Stimulated activated memory B cell treated with anti-CD40 and anti-IgM and Interleukin-4, amounts not matched to agents 10 μg/mL and 1 μg/mL and 100 μg/mL, for 72 hours (primary cell): ENCODE measurements around the gene MEX3A.

Source experiments
- ATAC-seq: fragments of 150-1000 bp; cut with Tn5 transposase; 2 replicates; pipeline ENCODE4 v1.10.0; 2021
- H3K27ac Mint-ChIP-seq: one replicate; pipeline ENCODE4 v1.8.0; 2022; ENCODE audit warnings: mild to moderate bottlenecking, mixed read lengths
- H3K27me3 Mint-ChIP-seq: one replicate; pipeline ENCODE4 v1.8.0; 2022; ENCODE audit warnings: mixed read lengths
- H3K36me3 Mint-ChIP-seq: one replicate; pipeline ENCODE4 v1.8.0; 2022; ENCODE audit warnings: mixed read lengths
- H3K4me1 Mint-ChIP-seq: one replicate; pipeline ENCODE4 v1.8.0; 2022; ENCODE audit warnings: mixed read lengths
- H3K4me3 Mint-ChIP-seq: one replicate; pipeline ENCODE4 v1.8.0; 2022; ENCODE audit warnings: mild to moderate bottlenecking, moderate library complexity, mixed read lengths
- H3K9me3 Mint-ChIP-seq: one replicate; pipeline ENCODE4 v1.8.0; 2022; ENCODE audit warnings: mixed read lengths

The MEX3A gene

GRCh38 chr1:156099282-156099681, 17.0 kb upstream of the MEX3A start:
- no peaks in the 10 kb centered on the region for H3K36me3 Mint-ChIP-seq
- H3K4me1 Mint-ChIP-seq = peaks cover 72% of the 10 kb centered on the region
- H3K27ac Mint-ChIP-seq = peak overlapping the region; percentile 85
- ATAC-seq = no peak
- H3K4me3 Mint-ChIP-seq = no peak overlapping the region
- H3K27me3 Mint-ChIP-seq = no peaks in the 10 kb centered on the region
- H3K9me3 Mint-ChIP-seq = no peaks in the 10 kb centered on the region

- Mint-ChIP-seq H3K27ac (peak overlapping the region; percentile 85), H3K4me1 (peaks cover 72% of the 10 kb centered on the region), H3K4me3 (no peak overlapping the region), H3K27me3 (no peaks in the 10 kb centered on the region), H3K9me3 (no peaks in the 10 kb centered on the region), H3K36me3 (no peaks in the 10 kb centered on the region)
- ATAC-seq = no peak
These were observed 16.5 kb upstream of the MEX3A start for GRCh38 chr1:156098784-156099183.

GRCh38 chr1:156097499-156098178, 15.4 kb upstream of the MEX3A start:
- no peaks in the 10 kb centered on the region for H3K27me3 Mint-ChIP-seq
- H3K4me3 Mint-ChIP-seq = peak overlapping the region; percentile 54
- H3K9me3 Mint-ChIP-seq = no peaks in the 10 kb centered on the region
- H3K4me1 Mint-ChIP-seq = peaks cover 64% of the 10 kb centered on the region
- peak; percentile 68 for ATAC-seq
- H3K27ac Mint-ChIP-seq = peak overlapping the region; percentile 85
- no peaks in the 10 kb centered on the region for H3K36me3 Mint-ChIP-seq

- Mint-ChIP-seq H3K4me1 (peaks cover 60% of the 10 kb centered on the region), H3K27ac (peak overlapping the region; percentile 85), H3K36me3 (no peaks in the 10 kb centered on the region), H3K4me3 (peak overlapping the region; percentile 54), H3K27me3 (no peaks in the 10 kb centered on the region), H3K9me3 (no peaks in the 10 kb centered on the region)
- peak; percentile 92 for ATAC-seq
These were observed 14.6 kb upstream of the MEX3A start for GRCh38 chr1:156096640-156097391.

GRCh38 chr1:156095906-156096508, 13.7 kb upstream of the MEX3A start:
- no peak for ATAC-seq
- H3K4me3 Mint-ChIP-seq = peak overlapping the region; percentile 3
- H3K27ac Mint-ChIP-seq = peak overlapping the region; percentile 85
- H3K27me3 Mint-ChIP-seq = peaks cover under 1% of the 10 kb centered on the region
- peaks cover 55% of the 10 kb centered on the region for H3K4me1 Mint-ChIP-seq
- no peaks in the 10 kb centered on the region for H3K9me3 Mint-ChIP-seq
- H3K36me3 Mint-ChIP-seq = no peaks in the 10 kb centered on the region

- Mint-ChIP-seq H3K27me3 (peaks cover 35% of the 10 kb centered on the region), H3K9me3 (no peaks in the 10 kb centered on the region), H3K4me3 (no peak overlapping the region), H3K36me3 (no peaks in the 10 kb centered on the region), H3K27ac (no peak overlapping the region), H3K4me1 (peaks cover 39% of the 10 kb centered on the region)
- no peak for ATAC-seq
These were observed 9.3 kb upstream of the MEX3A start for GRCh38 chr1:156091610-156092009.

GRCh38 chr1:156090840-156091188, 8.5 kb upstream of the MEX3A start:
- H3K9me3 Mint-ChIP-seq = no peaks in the 10 kb centered on the region
- H3K4me1 Mint-ChIP-seq = peaks cover 31% of the 10 kb centered on the region
- H3K27me3 Mint-ChIP-seq = peaks cover 42% of the 10 kb centered on the region
- peak; percentile 95 for ATAC-seq
- no peak overlapping the region for H3K4me3 Mint-ChIP-seq
- H3K36me3 Mint-ChIP-seq = no peaks in the 10 kb centered on the region
- no peak overlapping the region for H3K27ac Mint-ChIP-seq

GRCh38 chr1:156090138-156090839, 8.0 kb upstream of the MEX3A start:
- ATAC-seq = no peak
- no peaks in the 10 kb centered on the region for H3K9me3 Mint-ChIP-seq
- H3K4me1 Mint-ChIP-seq = peaks cover 25% of the 10 kb centered on the region
- H3K27me3 Mint-ChIP-seq = peaks cover 42% of the 10 kb centered on the region
- no peaks in the 10 kb centered on the region for H3K36me3 Mint-ChIP-seq
- no peak overlapping the region for H3K4me3 Mint-ChIP-seq
- H3K27ac Mint-ChIP-seq = no peak overlapping the region

GRCh38 chr1:156089704-156090103, 7.4 kb upstream of the MEX3A start:
- Mint-ChIP-seq H3K4me1 (peaks cover 25% of the 10 kb centered on the region), H3K9me3 (no peaks in the 10 kb centered on the region), H3K27me3 (peaks cover 42% of the 10 kb centered on the region), H3K4me3 (no peak overlapping the region), H3K27ac (no peak overlapping the region), H3K36me3 (no peaks in the 10 kb centered on the region)
- ATAC-seq = no peak

GRCh38 chr1:156086256-156086662, 4.0 kb upstream of the MEX3A start:
- no peaks in the 10 kb centered on the region for H3K9me3 Mint-ChIP-seq
- no peak for ATAC-seq
- peaks cover 59% of the 10 kb centered on the region for H3K27me3 Mint-ChIP-seq
- no peaks in the 10 kb centered on the region for H3K36me3 Mint-ChIP-seq
- H3K27ac Mint-ChIP-seq = no peak overlapping the region
- no peak overlapping the region for H3K4me3 Mint-ChIP-seq
- H3K4me1 Mint-ChIP-seq = peaks cover 31% of the 10 kb centered on the region

- H3K4me3 Mint-ChIP-seq = no peak overlapping the region
- H3K27me3 Mint-ChIP-seq = peaks cover 41% of the 10 kb centered on the region
- no peak for ATAC-seq
- no peak overlapping the region for H3K27ac Mint-ChIP-seq
- peaks cover 15% of the 10 kb centered on the region for H3K4me1 Mint-ChIP-seq
- H3K36me3 Mint-ChIP-seq = no peaks in the 10 kb centered on the region
- H3K9me3 Mint-ChIP-seq = no peaks in the 10 kb centered on the region
These were observed 1.8 kb upstream of the MEX3A start for GRCh38 chr1:156083800-156084790.

- H3K36me3 Mint-ChIP-seq = no peaks in the 10 kb centered on the region
- H3K27ac Mint-ChIP-seq = no peak overlapping the region
- peaks cover 27% of the 10 kb centered on the region for H3K27me3 Mint-ChIP-seq
- no peaks in the 10 kb centered on the region for H3K9me3 Mint-ChIP-seq
- H3K4me3 Mint-ChIP-seq = peak overlapping the region; percentile 81
- H3K4me1 Mint-ChIP-seq = peaks cover 15% of the 10 kb centered on the region
- ATAC-seq = no peak
These were observed 352 bp downstream of the MEX3A start for GRCh38 chr1:156081917-156082308.

GRCh38 chr1:156081180-156081916, 917 bp downstream of the MEX3A start:
- ATAC-seq = no peak
- H3K9me3 Mint-ChIP-seq = no peaks in the 10 kb centered on the region
- peaks cover 21% of the 10 kb centered on the region for H3K27me3 Mint-ChIP-seq
- H3K4me3 Mint-ChIP-seq = peak overlapping the region; percentile 81
- peaks cover 15% of the 10 kb centered on the region for H3K4me1 Mint-ChIP-seq
- no peak overlapping the region for H3K27ac Mint-ChIP-seq
- H3K36me3 Mint-ChIP-seq = no peaks in the 10 kb centered on the region

- Mint-ChIP-seq H3K27me3 (peaks cover 17% of the 10 kb centered on the region), H3K36me3 (no peaks in the 10 kb centered on the region), H3K4me3 (no peak overlapping the region), H3K27ac (no peak overlapping the region), H3K4me1 (peaks cover 16% of the 10 kb centered on the region), H3K9me3 (no peaks in the 10 kb centered on the region)
- no peak for ATAC-seq
These were observed 1.4 kb downstream of the MEX3A start for GRCh38 chr1:156080863-156081179.
